AG04450 (cell line): ENCODE results near the gene DNAJC9. TPM values are rescaled to one million over a fixed set of nuclear protein-coding genes. Genes with fewer than 3 reads are reported as not detected.
A peak's percentile ranks its signal among the peaks of the same experiment; 100 is the strongest.

Experiments
- CTCF ChIA-PET: fragments of 300-600, 350-600 bp; formaldehyde crosslinking; extraction: SDS; loops from one replicate; lab custom pipeline; 2022; ENCODE audit warnings: antibody characterized with exemption, inconsistent platforms; lab: Charles Lee
- POLR2A ChIA-PET: fragments of 350-600 bp; formaldehyde crosslinking; extraction: SDS; loops from one replicate; lab custom pipeline; 2021; ENCODE audit warnings: antibody characterized with exemption, inconsistent platforms; lab: Yijun Ruan, JAX
- DNase-seq: peaks from one replicate; pipeline ENCODE4 v3.0.0-alpha.2; 2011; ENCODE audit warnings: low read depth, low spot score
- H3K27ac ChIP-seq: one replicate; pipeline ENCODE4 v1.5.1; 2012; ENCODE audit warnings: low read depth, low read length, control low read depth
- H3K27me3 ChIP-seq: one replicate; pipeline ENCODE4 v1.6.0; 2012; ENCODE audit warnings: low read length; ENCODE audit not compliant: control insufficient read depth, insufficient read depth
- H3K4me3 ChIP-seq: 2 replicates; pipeline ENCODE4 v1.5.1; 2011; ENCODE audit warnings: mild to moderate bottlenecking, low read depth, low read length, control low read depth
- H3K9me3 ChIP-seq: 2 replicates; pipeline ENCODE4 v1.5.1; 2012; ENCODE audit warnings: low read length; ENCODE audit not compliant: control insufficient read depth, insufficient read depth
- CTCF ChIP-seq: IDR thresholded peaks from 2 replicates; pipeline ENCODE4 v1.5.1; 2011; ENCODE audit warnings: low read depth, low read length, control low read depth, inconsistent platforms
- polyA plus RNA-seq: library from polyadenylated mRNA; depleted of rRNA; stranded (reverse); fragments of >200 nt; gene quantifications from 2 replicates; pipeline ENCODE4 v1.2.3, GENCODE V29; 2011

DNAJC9 gene
- polyA plus RNA-seq, 1 experiment, result 18.7 TPM

GRCh38 chr10:73218431-73219191 lies 28.4 kb downstream of the DNAJC9 start:
- H3K27ac ChIP-seq, result no peak overlapping the region
- no peak for DNase-seq
- no peaks in the 10 kb centered on the region for H3K27me3 ChIP-seq
- peak; percentile 48 for TF ChIP-seq CTCF
- CTCF ChIA-PET, result interaction anchor here (0.7 kb wide), 1 partner anchor 239 kb away, joined by 3 read pairs; no protein-coding TSS in a partner anchor
- H3K4me3 ChIP-seq, result no peak overlapping the region
- H3K9me3 ChIP-seq, result no peaks in the 10 kb centered on the region
- POLR2A ChIA-PET, result no interaction called here

- CTCF ChIA-PET, result no interaction called here
These were observed 29.4 kb downstream of the DNAJC9 start for GRCh38 chr10:73217628-73218027.

GRCh38 chr10:73215749-73216148 lies 31.3 kb downstream of the DNAJC9 start:
- CTCF ChIA-PET, result no interaction called here
- no peak for DNase-seq
- TF ChIP-seq CTCF, result no peak
- Histone ChIP-seq H3K9me3 (no peaks in the 10 kb centered on the region), H3K4me3 (no peak overlapping the region), H3K27ac (no peak overlapping the region), H3K27me3 (no peaks in the 10 kb centered on the region)
- POLR2A ChIA-PET, result no interaction called here

More at GRCh38 chr10:73217628-73218027, 29.4 kb downstream of the DNAJC9 start:
- Histone ChIP-seq H3K27me3 (no peaks in the 10 kb centered on the region), H3K4me3 (no peak overlapping the region), H3K9me3 (no peaks in the 10 kb centered on the region), H3K27ac (no peak overlapping the region)
- TF ChIP-seq CTCF, result no peak
- POLR2A ChIA-PET, result no interaction called here
- DNase-seq, result no peak

GRCh38 chr10:73211106-73211811 lies 35.8 kb downstream of the DNAJC9 start:
- TF ChIP-seq CTCF, result no peak
- CTCF ChIA-PET, result no interaction called here
- DNase-seq, result no peak
- no peak overlapping the region for H3K27ac ChIP-seq
- H3K9me3 ChIP-seq, result peaks cover 4% of the 10 kb centered on the region; the same call in 1 of the 2 replicates
- POLR2A ChIA-PET, result no interaction called here
- H3K4me3 ChIP-seq, result no peak overlapping the region
- H3K27me3 ChIP-seq, result no peaks in the 10 kb centered on the region
